Adrenal gland (tissue), 12 donors: ENCODE results near the gene TSHZ2. TPM values are rescaled to one million over a fixed set of nuclear protein-coding genes. Genes with fewer than 3 reads are reported as not detected.

Experiments used
- DNase-seq, 7 donors: peaks; one replicate each; pipeline ENCODE4 v3.0.0-alpha.2; 2019 to 2020
- H3K27ac ChIP-seq, 5 donors: fragments of 200-600 bp; sonication (generic) in 4 of 5; 1 replicate in 3 of 5; 2 replicates in 2 of 5; pipeline versions ENCODE4 v1.5.1 to v1.8.0; 2016 to 2020; ENCODE audit warnings: mild to moderate bottlenecking in 1 of 5
- H3K27me3 ChIP-seq: fragments of 200-600 bp; 2 replicates; pipeline ENCODE4 v1.8.0; 2021
- H3K36me3 ChIP-seq, 2 donors: fragments of 200-600 bp; replicated peaks in 1 of 2; 1 replicate in 1 of 2; 2 replicates in 1 of 2; pipeline versions ENCODE4 v1.5.1 to v1.8.0; 2018 to 2022
- H3K4me1 ChIP-seq, 2 donors: fragments of 200-600 bp; replicated peaks in 1 of 2; 1 replicate in 1 of 2; 2 replicates in 1 of 2; pipeline versions ENCODE4 v1.5.1 to v1.8.0; 2018 to 2021
- H3K4me3 ChIP-seq, 4 donors: fragments of 200-600 bp; sonication (generic) in 3 of 4; one replicate each; pipeline ENCODE4 v1.5.1; 2016 to 2018
- H3K9me3 ChIP-seq, 3 donors: fragments of 200-600 bp; sonication (generic) in 1 of 3; replicated peaks in 1 of 3; 1 replicate in 2 of 3; 2 replicates in 1 of 3; pipeline versions ENCODE4 v1.5.1 to v1.8.0; 2016 to 2021
- POLR2A ChIP-seq, 2 donors: fragments of 450-650 bp; IDR thresholded peaks; one replicate each; pipeline ENCODE4 v1.6.1; 2017; ENCODE audit warnings: antibody characterized with exemption in 2 of 2, mild to moderate bottlenecking in 2 of 2, moderate library complexity in 1 of 2
- WGBS, 4 donors: extraction: QIAGEN DNeasy Blood & Tissue Kit in 2 of 4; methylation state at CpG; one replicate each; pipeline versions ENCODE4 v1.1.5 to v1.1.7; 2013 to 2017; 5-methylcytosine and 5-hydroxymethylcytosine counted together
- intact Hi-C, 2 donors: fragments of 100-400 bp; cut with DNase I; formaldehyde crosslinking; loops; one replicate each; pipeline versions ENCODE4 v1.14.1 to v1.15.0; 2022 to 2023
- polyA plus RNA-seq, 3 donors: library from polyadenylated mRNA; stranded (reverse); fragments of 200-250 nt in 2 of 3; fragments of 350-450 nt in 1 of 3; fragmentation: Illumina TruSeq in 1 of 3; extraction: RNeasy Lipid Tissue Mini Kit (QIAGEN cat#74804) in 1 of 3; gene quantifications; one replicate each; pipeline ENCODE4 v1.2.3, GENCODE V29; 2013 to 2014
- total RNA-seq, 9 donors: library from RNA; depleted of rRNA in 4 of 9; stranded (reverse); fragments of >200 nt in 4 of 9; fragments of 120-200 nt in 1 of 9; fragmentation: NEBNext Ultra II Directional in 1 of 9; extraction: Animal tissue kit (Norgen Biotek cat#: 25700) in 1 of 9; gene quantifications; one replicate each; pipeline versions ENCODE4 v1.1.0 to v1.2.4, GENCODE V29; 2013 to 2023
- TF ChIP-seq, protein P1 (sequence below), 6 experiments: fragments of 450-650 bp in 4 of 6; fragments of 200-600 bp in 2 of 6; sonication (generic) in 1 of 6; IDR thresholded peaks; 1 replicate in 5 of 6; 2 replicates in 1 of 6; pipeline versions ENCODE4 v1.5.1 to v1.8.0; 2016 to 2021; ENCODE audit warnings: antibody characterized with exemption in 6 of 6, mild to moderate bottlenecking in 2 of 6, moderate library complexity in 1 of 6
- donor health status: healthy with polysubstance abuse.
- donor health status: Bipolar disorder and iron deficiency.
- donor health status: DM: yes; HTN: yes; CAD: no.
- donor health status: DM: no; HTN: no; CAD: no.
- donor health status: DM: no; HTN: no; CAD: no.
- donor health status: DM: yes; HTN: yes; CAD: no.

TSHZ2 gene
- total and polyA plus RNA-seq, 12 donors, result 20.5 to 87.1 (median 52.4) TPM

- TF ChIP-seq, protein P1, sequence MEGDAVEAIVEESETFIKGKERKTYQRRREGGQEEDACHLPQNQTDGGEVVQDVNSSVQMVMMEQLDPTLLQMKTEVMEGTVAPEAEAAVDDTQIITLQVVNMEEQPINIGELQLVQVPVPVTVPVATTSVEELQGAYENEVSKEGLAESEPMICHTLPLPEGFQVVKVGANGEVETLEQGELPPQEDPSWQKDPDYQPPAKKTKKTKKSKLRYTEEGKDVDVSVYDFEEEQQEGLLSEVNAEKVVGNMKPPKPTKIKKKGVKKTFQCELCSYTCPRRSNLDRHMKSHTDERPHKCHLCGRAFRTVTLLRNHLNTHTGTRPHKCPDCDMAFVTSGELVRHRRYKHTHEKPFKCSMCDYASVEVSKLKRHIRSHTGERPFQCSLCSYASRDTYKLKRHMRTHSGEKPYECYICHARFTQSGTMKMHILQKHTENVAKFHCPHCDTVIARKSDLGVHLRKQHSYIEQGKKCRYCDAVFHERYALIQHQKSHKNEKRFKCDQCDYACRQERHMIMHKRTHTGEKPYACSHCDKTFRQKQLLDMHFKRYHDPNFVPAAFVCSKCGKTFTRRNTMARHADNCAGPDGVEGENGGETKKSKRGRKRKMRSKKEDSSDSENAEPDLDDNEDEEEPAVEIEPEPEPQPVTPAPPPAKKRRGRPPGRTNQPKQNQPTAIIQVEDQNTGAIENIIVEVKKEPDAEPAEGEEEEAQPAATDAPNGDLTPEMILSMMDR (IDR thresholded peaks at IDR 0.05), result no peak
- Histone ChIP-seq H3K36me3 (no peaks in the 10 kb centered on the region), H3K27me3 (no peaks in the 10 kb centered on the region), H3K4me1 (no peaks in the 10 kb centered on the region), H3K4me3 (no peak overlapping the region), H3K27ac (peak overlapping the region in 2 of 5 donors; percentile 36 to 41), H3K9me3 (no peaks in the 10 kb centered on the region)
- DNase-seq, result no peak
- WGBS, 4 donors, result 83 to 93% (median 89%) methylated on average over 14 of the region's 14 CpGs
- intact Hi-C loops, result no loop called here
Measured at GRCh38 chr20:53385941-53386767, 414.0 kb downstream of the TSHZ2 start.

GRCh38 chr20:53387983-53388675 lies 416.0 kb downstream of the TSHZ2 start:
- intact Hi-C loops, result no loop called here
- Histone ChIP-seq H3K9me3 (no peaks in the 10 kb centered on the region), H3K4me1 (no peaks in the 10 kb centered on the region), H3K4me3 (no peak overlapping the region), H3K36me3 (no peaks in the 10 kb centered on the region), H3K27me3 (no peaks in the 10 kb centered on the region), H3K27ac (no peak overlapping the region)
- WGBS, 4 donors, result 88 to 96% (median 92%) methylated on average over 8 of the region's 8 CpGs
- no peak for DNase-seq
- no peak for TF ChIP-seq POLR2A (IDR thresholded peaks at IDR 0.05)
- TF ChIP-seq, protein P1 (IDR thresholded peaks at IDR 0.05), result no peak

- intact Hi-C loops, result no loop called here
Measured at GRCh38 chr20:53389516-53390300, 417.6 kb downstream of the TSHZ2 start.

More at GRCh38 chr20:53389516-53390300, 417.6 kb downstream of the TSHZ2 start:
- TF ChIP-seq, protein P1 (IDR thresholded peaks at IDR 0.05), result no peak
- TF ChIP-seq POLR2A (IDR thresholded peaks at IDR 0.05), result no peak
- Histone ChIP-seq H3K9me3 (no peaks in the 10 kb centered on the region), H3K27me3 (no peaks in the 10 kb centered on the region), H3K27ac (no peak overlapping the region), H3K4me3 (no peak overlapping the region), H3K36me3 (no peaks in the 10 kb centered on the region), H3K4me1 (no peaks in the 10 kb centered on the region)
- 92 to 95% (median 93%) methylated on average over 10 of the region's 10 CpGs for WGBS, 4 donors
- no peak for DNase-seq
